ENCODE measurements around the gene CDY1B.
"Not testable (repeated sequence)": the region's sequence is repeated elsewhere in the genome, so short reads cannot be mapped to it uniquely, and the experiment has no call there.

The CDY1B gene, protein sequence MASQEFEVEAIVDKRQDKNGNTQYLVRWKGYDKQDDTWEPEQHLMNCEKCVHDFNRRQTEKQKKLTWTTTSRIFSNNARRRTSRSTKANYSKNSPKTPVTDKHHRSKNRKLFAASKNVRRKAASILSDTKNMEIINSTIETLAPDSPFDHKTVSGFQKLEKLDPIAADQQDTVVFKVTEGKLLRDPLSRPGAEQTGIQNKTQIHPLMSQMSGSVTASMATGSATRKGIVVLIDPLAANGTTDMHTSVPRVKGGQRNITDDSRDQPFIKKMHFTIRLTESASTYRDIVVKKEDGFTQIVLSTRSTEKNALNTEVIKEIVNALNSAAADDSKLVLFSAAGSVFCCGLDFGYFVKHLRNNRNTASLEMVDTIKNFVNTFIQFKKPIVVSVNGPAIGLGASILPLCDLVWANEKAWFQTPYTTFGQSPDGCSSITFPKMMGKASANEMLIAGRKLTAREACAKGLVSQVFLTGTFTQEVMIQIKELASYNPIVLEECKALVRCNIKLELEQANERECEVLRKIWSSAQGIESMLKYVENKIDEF

DNA sequence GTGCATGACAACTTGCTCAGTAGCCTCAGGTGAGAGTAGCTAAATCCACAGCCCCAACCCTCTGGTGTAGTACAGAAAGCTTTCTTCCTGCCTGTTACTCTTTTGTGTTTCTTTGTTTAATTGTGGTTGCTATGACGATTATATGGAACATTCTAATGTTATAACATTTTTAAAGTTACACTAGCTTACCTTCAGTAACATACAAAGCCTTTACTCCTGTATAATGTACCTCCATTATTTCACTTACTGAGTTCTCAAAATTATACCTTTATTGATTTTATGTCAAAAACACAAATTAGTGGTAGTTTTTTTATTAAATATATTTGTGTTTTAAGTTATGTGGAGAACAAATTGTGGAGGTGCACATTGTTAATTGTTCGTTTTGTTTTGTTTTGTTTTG is at the start of gene CDY1B:
TSS of gene CDY1B (minus strand) at position 101 of the 400 bp plus-strand sequence. CDS start 331 bp downstream, outside the sequence.
- DNase-seq (ENCODE audit: low read depth in 2 of 2), result not testable (repeated sequence)

DNA sequence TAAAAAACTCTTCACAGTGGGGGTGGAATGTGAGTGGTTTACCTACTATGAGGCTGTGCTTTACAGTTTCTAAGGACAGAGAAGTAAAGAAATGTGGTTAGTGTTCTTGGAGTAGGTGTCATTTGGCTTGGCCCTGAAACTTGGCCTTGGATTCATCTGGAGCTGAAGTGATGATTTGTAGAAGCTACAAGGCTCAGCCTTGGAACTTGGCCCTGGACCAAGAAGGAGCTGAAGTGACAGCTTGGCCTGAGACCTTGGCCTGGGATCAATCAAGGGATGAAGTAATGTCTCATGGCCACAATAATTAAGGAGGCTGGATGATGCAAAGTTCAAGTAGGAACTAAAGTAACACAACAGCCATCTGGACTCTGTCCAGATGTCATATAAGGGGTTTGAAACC is 1.7 kb upstream of the CDY1B start:
- not testable (repeated sequence) for DNase-seq (ENCODE audit: low read depth in 2 of 2)

DNA sequence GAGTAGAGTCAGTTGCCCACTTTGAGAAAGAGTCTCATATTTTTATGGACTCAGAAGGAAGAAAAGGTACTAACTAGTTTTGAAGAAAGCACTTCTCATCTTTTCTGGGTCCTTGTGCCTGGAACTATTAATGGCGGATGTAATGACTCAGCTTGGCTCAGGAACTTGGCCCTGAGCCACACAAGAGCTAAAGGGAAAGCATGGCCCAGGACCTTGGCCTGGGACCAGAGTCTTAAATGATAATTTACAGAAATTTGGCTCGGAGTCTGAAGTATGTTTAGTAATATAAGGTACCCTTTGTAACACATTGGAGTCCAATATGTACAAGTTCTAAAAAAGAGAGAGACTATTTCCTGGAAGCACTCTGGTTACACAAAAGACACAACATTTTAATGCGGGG is 4.6 kb downstream of the CDY1B start:
- not testable (repeated sequence) for DNase-seq (ENCODE audit: low read depth in 2 of 2)

DNA sequence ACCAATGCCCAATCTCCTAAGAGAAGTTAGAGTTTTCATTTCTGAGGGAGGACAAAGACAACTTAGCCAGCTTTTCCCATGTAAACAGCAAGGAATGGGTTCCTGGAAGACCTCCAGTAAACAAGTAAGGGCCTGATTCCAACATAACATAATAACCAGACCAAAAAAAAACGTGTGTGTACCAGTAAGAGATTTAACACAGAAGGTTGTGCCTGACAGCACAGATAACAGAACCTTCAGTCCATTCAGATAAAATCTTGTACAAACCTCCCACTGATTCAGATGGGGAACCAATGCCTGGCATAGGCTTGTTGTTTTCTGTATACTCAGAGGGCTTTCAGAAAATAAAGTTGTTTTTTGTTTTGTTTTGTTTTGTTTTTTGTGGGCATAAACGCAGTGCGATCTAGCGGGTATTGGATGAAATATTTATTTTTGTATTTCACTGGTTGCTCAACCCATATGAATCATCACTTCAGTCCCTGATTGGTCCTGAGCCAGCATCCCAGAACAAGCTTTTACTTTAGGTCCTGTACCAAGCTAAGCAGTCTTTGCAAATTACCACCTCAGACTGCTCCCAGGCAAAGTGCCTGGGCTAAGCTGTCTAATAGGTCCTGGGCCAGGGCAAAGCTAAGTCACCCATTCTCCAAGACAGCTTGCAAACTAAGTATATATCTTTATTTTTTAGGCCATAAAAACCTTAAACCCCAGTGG is 8.7 kb downstream of the CDY1B start:
- DNase-seq (ENCODE audit: low read depth in 2 of 2), result not testable (repeated sequence)

DNA sequence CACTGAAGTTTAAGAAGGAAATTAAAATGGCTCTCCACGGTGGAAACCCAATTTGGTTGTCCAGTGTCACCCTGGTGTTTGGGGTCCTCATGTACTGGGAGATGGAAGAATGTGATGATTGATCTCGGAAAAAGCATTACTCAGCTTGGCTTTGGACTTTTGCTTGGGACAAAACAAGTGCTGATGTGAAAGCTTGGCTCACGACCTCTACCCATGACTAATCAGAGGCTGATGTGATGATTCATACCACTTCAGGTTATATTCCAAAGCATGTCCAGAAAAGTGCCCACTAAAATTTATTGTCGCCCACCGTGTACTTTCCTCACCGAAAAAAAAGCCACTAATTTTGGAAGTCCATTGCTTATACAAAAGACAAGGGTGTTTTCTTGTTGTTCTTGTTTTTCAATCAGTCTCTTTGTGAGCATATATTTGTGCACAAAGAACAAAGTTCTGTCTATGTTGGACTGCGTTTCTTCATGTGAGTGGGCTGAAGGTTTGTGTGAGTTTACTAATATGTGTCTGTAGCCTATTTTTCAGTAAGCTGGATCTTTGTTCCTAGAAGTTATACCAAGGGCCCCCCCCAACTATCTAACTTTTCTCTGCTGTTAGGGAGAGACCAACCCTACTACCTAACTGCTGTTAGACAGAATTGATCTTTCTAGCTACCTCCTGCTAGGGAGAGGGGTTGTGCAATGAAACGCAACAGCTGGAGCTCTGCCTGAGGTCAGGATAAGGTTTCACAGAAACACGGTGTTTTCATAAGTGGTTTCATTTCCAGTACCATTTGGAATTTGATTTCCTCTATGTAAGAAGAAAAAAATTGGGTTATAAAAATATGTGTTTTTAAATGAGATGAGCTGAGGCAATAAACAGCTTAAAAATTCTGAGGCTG is 21.4 kb downstream of the CDY1B start:
- not testable (repeated sequence) for DNase-seq (ENCODE audit: low read depth in 2 of 2)

Measured in activated CD8-positive, alpha-beta memory T cell treated with anti-CD3 and anti-CD28 coated beads for 4 hours (primary cell).